ENCODE measurements around the gene DNAJB12.

GRCh38 chr10:72297805-72298591 is 56.7 kb downstream of the DNAJB12 start:
- TF ChIP-seq CTCF (IDR thresholded peaks at IDR 0.05): no peak
- peak in 1 of 4 donors; percentile 53 for TF ChIP-seq POLR2A (IDR thresholded peaks at IDR 0.05)
